Stimulated activated naive CD4-positive, alpha-beta T cell treated with Interleukin-2 at 50 U/mL for 16 hours (primary cell): Measurements from ENCODE around the gene ITM2B.

Experiments
- DNase-seq: peaks from one replicate; lab custom pipeline; 2025; lab: John Stamatoyannopoulos, UW

The ITM2B gene

DNA sequence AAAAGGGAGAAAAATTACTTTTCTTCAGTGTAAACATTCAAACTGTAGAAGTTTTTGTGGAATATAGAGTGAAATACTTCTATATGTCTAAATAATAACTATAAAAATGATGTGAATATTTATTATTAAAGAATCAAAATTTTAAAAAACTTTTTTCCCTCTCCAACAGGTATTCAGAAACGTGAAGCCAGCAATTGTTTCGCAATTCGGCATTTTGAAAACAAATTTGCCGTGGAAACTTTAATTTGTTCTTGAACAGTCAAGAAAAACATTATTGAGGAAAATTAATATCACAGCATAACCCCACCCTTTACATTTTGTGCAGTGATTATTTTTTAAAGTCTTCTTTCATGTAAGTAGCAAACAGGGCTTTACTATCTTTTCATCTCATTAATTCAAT lies 28.0 kb downstream of the ITM2B start:
- DNase-seq: no peak

DNA sequence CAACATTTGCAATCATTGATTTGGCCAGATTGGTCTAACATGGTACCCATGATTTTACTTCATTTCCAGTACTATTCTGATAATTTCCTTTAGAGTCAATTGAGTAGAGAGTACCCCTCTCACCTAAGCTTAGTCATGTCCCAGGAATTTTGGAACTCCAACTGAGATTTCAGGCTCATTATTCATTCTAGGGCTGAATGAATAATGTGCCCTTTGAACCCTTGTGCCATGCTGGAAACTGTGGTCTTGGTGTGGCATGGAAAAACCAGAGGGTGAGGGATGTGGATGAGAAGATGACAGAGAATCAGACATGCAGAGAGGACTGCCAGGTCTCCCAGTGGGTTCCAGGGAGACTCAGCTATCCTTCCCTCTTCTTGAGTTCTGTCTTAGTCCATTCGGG lies 30.2 kb downstream of the ITM2B start:
- no peak for DNase-seq

DNA sequence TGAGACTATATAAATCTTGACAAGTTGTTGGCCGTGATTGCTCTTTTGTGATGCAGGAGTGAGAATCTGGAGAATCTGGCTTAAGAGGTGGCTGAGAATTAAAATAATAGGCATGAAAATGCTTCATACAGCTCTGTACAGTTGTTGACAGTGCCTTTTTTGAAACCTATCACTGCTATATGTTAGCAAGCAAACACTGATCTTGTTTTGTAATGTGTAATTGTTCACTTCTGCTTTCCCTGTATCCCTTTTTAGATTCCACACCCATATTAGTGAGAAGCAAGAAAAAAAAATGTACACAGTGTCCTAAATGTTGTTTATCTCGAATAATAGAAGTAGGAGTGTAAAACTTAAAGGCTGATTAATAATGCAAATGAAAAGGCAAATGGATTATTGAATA lies 31.1 kb downstream of the ITM2B start:
- no peak for DNase-seq

DNA sequence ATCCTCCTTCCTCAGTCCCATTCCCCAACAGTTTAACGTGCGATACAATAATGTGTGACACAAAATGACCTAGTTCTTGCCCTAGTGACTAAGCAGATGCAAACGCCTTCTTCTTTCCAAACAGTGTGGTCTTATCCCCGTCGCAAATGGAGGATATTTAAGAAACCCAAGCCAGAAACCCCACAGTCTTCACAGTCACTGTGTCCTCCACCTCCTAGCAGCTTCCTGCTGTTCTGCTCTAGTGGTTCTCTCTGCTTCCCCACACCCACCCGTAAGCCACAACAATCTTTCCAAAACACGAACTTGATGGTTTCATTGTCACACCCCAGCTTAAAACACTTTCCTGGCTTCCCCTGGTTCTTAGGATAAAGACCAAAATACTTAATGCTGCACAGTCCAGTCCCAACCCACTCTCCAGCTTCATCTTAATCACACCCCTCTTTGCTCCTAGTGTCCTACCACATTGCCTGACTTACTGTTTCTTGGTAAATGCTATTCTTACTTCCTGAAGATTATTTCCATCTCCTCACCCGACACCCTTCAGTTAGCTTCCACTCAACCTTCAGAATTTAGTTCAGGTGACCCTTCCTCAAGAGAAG lies 32.3 kb downstream of the ITM2B start:
- DNase-seq: no peak

DNA sequence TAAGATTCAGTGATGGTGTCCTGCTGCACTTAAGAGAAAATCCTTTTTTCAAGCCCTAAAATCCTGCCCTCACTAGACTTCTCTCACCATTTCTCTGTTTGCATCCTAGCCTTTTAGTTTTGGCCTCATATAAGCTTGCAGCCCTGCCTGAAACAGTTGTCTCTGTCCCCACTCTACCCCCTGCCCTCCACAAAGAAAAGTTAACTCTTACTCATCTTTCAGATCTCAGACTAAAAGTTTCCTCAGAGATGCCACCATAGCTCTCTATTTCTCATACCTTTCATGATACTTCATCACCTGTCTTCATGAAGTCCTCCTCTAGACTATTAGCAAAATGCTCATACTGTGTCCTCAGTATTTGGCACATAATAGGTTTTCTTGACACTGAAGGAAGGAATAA lies 33.1 kb downstream of the ITM2B start:
- no peak for DNase-seq

- no peak for DNase-seq
Observed at GRCh38 chr13:48266701-48267639, 34.0 kb downstream of the ITM2B start.

GRCh38 chr13:48268019-48268418 lies 35.0 kb downstream of the ITM2B start:
- DNase-seq: no peak

DNA sequence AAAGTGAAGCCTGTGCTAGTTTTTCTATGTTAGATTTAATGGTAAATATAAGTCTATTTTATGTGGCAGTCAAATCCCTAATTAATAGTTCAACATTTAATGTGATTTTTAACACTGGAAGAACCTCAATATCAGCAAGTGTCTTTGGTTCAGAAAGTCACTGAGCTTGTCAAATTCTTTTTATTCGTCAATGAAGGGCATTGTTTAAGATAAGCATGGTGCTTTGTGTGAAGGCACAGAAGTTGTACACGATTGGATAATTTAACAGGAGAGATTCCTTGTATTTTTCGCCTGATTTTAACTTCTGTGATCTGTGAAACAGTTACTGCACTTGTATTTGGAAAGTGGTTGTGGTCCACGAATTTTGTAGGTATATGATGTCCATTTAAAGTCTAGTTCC lies 40.3 kb downstream of the ITM2B start:
- no peak for DNase-seq

DNA sequence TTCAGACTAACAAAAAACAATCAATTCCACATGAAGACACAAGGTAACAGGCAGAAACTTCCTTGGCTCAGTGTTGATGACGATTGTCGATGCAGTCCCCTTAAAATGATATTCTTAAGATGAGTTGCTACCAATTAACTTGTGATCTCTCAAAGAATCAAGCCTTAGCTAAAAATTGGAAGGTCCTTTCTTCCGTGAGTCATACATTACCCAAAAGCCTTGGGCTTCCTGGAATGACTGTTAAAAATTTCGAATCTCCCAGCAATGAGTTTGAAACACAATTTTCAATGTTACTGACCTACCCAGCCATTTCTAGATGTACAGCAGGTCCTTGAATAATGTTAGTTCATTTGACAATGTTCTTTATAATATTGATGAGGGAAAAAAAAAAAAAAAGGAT lies 42.5 kb downstream of the ITM2B start:
- DNase-seq: no peak

DNA sequence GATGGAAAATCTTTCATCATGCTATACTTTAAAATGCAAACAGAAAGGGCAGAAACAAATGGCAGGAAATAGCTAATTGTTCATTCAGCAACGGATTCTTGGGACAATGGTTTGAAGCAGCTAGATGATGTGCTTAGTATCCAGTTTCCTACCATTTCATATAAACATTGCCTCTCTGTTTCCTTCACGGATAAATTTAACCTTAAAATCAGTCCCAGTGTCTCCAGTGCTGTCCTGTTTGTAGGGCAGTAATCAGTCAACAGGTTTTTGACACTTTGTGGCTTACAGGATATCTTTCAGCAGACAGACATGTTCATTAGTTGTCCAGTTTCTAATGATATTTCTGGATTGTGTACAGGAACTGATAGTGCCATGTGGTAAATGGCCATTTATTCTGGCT lies 45.8 kb downstream of the ITM2B start:
- no peak for DNase-seq

DNA sequence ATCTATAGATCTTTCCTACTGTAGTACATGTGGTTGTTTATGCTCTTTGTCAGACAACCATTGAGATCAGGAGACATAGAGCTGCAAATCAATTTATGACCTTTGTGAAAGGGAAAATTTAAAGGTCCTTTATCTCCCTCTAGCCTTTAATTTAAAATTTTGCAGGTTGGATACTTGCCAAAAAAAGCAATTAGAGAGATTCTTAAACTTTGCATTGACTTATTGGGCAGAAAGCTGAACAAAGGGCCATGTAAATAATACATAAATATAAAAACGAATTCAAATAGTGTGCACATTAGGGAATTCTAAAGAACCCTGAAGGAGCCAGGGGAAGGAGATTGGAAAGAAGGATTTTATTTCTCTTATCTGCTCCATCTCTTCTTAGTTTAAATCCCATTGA lies 48.5 kb downstream of the ITM2B start:
- DNase-seq: no peak

DNA sequence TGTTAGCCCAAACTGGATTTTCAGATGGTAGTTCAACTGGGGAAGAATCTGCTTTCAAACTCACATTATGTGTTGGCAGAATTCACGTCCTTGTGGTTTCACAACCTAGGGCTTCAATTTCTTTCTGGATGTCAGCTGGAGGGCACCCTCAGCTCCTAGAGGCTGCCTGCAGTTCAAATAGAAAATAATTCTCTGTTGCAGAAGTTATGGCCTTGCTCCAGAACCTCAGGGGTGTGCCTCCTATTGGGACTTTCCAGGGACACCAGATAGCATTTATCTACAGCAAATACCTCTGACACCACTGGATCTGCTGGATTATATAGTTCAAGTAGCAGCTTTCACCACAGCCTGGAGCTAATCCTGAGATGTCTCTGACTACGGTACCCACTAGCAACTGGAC lies 58.7 kb downstream of the ITM2B start:
- no peak for DNase-seq

DNA sequence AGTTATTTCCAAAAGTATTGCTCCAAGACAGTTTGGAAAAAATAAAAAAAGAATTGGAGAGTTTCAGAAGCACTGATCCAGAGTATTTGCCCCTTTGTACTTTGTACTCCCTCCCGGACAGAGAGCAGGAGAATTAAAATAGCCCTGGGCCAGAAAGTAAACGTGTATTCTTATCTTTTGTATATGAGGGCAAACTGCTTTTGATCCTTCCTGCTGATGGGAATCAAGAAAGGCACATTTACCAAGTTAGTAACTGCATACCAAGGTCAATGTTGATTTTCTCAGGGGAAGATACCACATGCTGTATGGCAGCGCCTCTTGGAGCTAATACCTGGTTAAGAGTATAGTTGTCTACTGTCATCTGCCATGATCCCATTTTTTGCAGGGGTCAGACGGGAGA lies 59.6 kb downstream of the ITM2B start:
- no peak for DNase-seq

DNA sequence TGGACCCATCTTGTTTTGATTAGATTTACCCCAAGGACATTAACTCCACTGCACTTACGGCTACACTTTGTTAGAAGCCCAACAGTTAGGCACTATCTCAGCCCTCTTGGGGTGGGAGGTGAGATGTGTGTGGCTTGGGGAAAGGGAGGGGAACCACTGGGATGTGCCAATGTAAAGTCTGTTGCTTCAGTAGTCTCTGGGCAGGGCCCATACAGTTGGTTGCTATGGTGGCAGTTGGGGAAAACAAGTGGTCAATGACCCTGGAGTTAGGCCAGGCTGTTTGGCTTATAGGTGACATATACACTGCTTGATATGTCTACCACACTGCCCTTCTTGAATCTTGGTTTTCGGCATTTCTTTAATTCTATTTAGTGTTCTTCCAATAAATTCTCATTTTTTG lies 61.6 kb downstream of the ITM2B start:
- DNase-seq: no peak

DNA sequence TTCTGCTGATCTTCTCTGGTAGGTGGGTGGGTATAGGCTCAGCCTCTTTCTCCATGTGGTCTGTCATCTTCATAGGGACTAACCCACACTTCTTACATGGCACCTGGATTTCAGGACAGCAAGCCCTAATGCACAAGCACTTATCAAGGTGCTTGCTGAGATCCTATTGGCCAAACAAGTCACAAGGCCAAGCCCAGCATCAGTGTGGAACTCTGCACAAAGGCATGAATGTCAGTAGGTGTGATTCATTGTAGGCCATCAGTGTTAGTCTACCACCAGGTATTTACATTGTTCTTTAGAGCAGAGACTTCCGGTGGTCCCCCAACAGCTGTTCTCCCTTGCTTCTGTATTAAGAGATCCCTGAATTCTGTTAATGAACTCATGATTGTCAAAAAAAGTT lies 62.3 kb downstream of the ITM2B start:
- DNase-seq: no peak

DNA sequence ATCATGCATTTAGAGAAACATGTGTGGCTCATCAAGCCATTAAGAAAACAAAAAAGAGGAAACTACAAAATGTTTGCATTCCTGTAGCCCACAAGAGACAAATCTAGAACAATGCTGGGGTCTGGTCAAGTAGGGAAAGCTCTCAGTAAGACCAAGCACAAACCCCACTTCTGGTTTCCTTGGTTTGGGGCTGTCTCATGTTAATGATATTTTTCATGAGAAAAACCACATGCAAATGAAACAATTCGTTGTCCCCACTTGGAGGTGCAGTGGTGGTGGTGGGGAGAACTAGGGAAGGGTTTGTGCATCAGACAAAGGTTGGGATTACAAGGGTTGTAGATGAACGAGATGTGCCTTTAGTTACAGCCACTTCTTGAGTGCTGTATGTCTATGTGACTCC lies 63.5 kb downstream of the ITM2B start:
- DNase-seq: no peak

DNA sequence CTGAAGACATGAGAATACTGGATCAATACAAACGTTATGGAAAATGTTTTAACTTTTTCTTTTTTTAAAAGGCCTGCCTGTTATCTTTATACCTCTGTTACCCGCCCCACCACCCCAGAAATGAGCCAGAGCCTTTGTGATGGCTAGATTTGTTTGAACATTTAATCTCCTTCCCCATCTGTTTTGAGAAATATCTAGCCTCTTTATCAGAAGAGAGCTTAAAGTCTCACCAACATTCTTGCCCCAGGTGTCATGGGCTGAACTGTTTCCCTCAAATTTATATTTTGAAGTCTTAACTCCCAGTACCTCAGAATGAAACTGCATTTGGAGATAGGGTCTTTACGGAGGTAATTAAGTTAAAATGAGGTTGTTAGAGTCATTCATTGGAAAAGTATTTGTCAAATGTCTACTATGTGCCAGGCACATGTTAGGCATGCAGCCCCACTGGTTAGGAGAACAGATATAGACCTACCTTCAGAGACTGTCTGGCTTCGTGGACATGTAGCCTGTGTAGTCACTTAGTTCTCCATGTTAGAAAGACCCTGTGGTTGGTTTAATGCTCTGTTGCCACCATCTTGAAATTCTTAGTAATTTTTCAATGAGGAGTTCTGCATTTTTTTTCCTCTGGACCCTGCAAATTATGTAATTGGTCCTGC lies 64.3 kb downstream of the ITM2B start:
- DNase-seq: no peak

DNA sequence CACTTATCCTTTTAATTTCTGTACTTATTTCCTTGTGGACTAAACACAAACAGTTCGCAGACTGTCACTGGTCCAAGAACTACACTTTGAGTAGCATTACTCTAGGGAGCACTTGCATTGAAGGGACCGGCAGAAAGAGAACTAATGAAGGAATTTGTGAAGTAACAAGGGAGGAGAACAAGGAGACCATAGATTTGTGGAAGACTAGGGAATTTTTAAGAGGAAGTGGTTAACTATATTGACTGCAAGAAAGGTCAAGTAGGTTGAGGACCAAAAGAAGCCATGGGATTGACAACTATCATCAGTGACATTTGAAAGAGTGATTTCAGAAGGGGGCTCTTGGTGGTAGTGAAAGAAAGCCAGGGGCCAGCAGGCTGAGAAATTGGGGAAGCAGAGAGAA lies 66.6 kb downstream of the ITM2B start:
- no peak for DNase-seq

- no peak for DNase-seq
Observed at GRCh38 chr13:48302871-48303358, 69.9 kb downstream of the ITM2B start.

DNA sequence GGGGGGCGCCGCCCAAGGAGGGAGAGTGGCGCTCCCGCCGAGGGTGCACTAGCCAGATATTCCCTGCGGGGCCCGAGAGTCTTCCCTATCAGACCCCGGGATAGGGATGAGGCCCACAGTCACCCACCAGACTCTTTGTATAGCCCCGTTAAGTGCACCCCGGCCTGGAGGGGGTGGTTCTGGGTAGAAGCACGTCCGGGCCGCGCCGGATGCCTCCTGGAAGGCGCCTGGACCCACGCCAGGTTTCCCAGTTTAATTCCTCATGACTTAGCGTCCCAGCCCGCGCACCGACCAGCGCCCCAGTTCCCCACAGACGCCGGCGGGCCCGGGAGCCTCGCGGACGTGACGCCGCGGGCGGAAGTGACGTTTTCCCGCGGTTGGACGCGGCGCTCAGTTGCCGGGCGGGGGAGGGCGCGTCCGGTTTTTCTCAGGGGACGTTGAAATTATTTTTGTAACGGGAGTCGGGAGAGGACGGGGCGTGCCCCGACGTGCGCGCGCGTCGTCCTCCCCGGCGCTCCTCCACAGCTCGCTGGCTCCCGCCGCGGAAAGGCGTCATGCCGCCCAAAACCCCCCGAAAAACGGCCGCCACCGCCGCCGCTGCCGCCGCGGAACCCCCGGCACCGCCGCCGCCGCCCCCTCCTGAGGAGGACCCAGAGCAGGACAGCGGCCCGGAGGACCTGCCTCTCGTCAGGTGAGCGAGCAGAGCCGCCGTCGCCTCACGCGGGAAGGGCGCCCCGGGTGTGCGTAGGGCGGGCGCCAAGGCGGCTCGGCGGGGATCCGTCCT lies 70.5 kb downstream of the ITM2B start, which contains the start of gene RB1:
Gene RB1 (plus strand): TSS at position 393 of the 784 bp plus-strand sequence. CDS start 162 bp downstream, at position 555.
- DNase-seq: peak; percentile 88

- no peak for DNase-seq
Observed at GRCh38 chr13:48304143-48304876, 71.3 kb downstream of the ITM2B start.
